SK-N-SH treated with all-trans-retinoic acid at 6 μM for 48 hours (cell line): ENCODE data around the gene PRICKLE3.
"Not testable (repeated sequence)": the region's sequence is repeated elsewhere in the genome, so short reads cannot be mapped to it uniquely, and the experiment has no call there.

Experiments
- ATAC-seq: fragments of 200-7000 bp; cut with Tn5 transposase; 3 replicates; pipeline ENCODE4 v1.9.1; 2020; ENCODE audit warnings: mild to moderate bottlenecking, moderate library complexity
- ARNTL ChIP-seq: fragments of 450-650 bp; formaldehyde crosslinking; IDR thresholded peaks from 2 replicates; pipeline ENCODE4 v1.5.0; 2020; ENCODE audit warnings: low read depth, mild to moderate bottlenecking, moderate library complexity, borderline replicate concordance
- BACH2 ChIP-seq: fragments of 250-450 bp; sonication (Bioruptor Pico); IDR thresholded peaks from 2 replicates; pipeline ENCODE4 v1.9.0; 2021; ENCODE audit warnings: mild to moderate bottlenecking, borderline replicate concordance
- CREB5 ChIP-seq: fragments of 250-450 bp; sonication (Bioruptor Pico); IDR thresholded peaks from 2 replicates; pipeline ENCODE4 v1.5.1; 2020; ENCODE audit warnings: low read depth, mild to moderate bottlenecking, moderate library complexity
- CSDC2 ChIP-seq: fragments of 250-450 bp; sonication (Bioruptor Pico); IDR thresholded peaks from 2 replicates; pipeline ENCODE4 v1.5.0; 2020; ENCODE audit warnings: mild to moderate bottlenecking, moderate library complexity
- CSRNP3 ChIP-seq: fragments of 250-450 bp; sonication (Bioruptor Pico); IDR thresholded peaks from 2 replicates; pipeline ENCODE4 v1.5.1; 2021; ENCODE audit warnings: mild to moderate bottlenecking, moderate library complexity
- ESRRG ChIP-seq: fragments of 250-450 bp; sonication (Bioruptor Pico); IDR thresholded peaks from 2 replicates; pipeline ENCODE4 v1.6.1; 2021; ENCODE audit warnings: mild to moderate bottlenecking
- GLIS3 ChIP-seq: fragments of 250-450 bp; sonication (Bioruptor Pico); IDR thresholded peaks from 2 replicates; pipeline ENCODE4 v1.5.0; 2020; ENCODE audit warnings: mild to moderate bottlenecking, moderate library complexity
- ISL1 ChIP-seq: fragments of 250-450 bp; sonication (Bioruptor Pico); IDR thresholded peaks from 2 replicates; pipeline ENCODE4 v2.1.2; 2022; ENCODE audit warnings: mild to moderate bottlenecking, moderate library complexity
- OSR1 ChIP-seq: fragments of 250-450 bp; sonication (Bioruptor Pico); IDR thresholded peaks from 2 replicates; pipeline ENCODE4 v1.8.0; 2022; ENCODE audit warnings: moderate library complexity, mild to moderate bottlenecking, inconsistent platforms
- PATZ1 ChIP-seq: fragments of 250-450 bp; sonication (Bioruptor Pico); IDR thresholded peaks from 2 replicates; pipeline ENCODE4 v1.8.0; 2020; ENCODE audit warnings: mild to moderate bottlenecking, moderate library complexity, borderline replicate concordance
- POU6F1 ChIP-seq: fragments of 250-450 bp; sonication (Bioruptor Pico); IDR thresholded peaks from 2 replicates; pipeline ENCODE4 v1.8.0; 2021; ENCODE audit warnings: low read depth, mild to moderate bottlenecking, moderate library complexity, borderline replicate concordance
- PPARA ChIP-seq: fragments of 250-450 bp; sonication (Bioruptor Pico); IDR thresholded peaks from 2 replicates; pipeline ENCODE4 v1.5.0; 2020; ENCODE audit warnings: mild to moderate bottlenecking, borderline replicate concordance
- TCF4 ChIP-seq: fragments of 250-450 bp; sonication (Bioruptor Pico); IDR thresholded peaks from 2 replicates; pipeline ENCODE4 v1.8.0; 2021; ENCODE audit warnings: mild to moderate bottlenecking, moderate library complexity, borderline replicate concordance
- TOX ChIP-seq: fragments of 250-450 bp; sonication (Bioruptor Pico); IDR thresholded peaks from 2 replicates; pipeline ENCODE4 v1.8.0; 2021; ENCODE audit warnings: mild to moderate bottlenecking, moderate library complexity, borderline replicate concordance
- ZC3H10 ChIP-seq: fragments of 250-450 bp; sonication (Bioruptor Pico); IDR thresholded peaks from 2 replicates; pipeline ENCODE4 v1.5.1; 2021; ENCODE audit warnings: mild to moderate bottlenecking, moderate library complexity
- ZFP3 ChIP-seq: fragments of 250-450 bp; sonication (Bioruptor Pico); IDR thresholded peaks from 2 replicates; pipeline ENCODE4 v1.5.0; 2020; ENCODE audit warnings: mild to moderate bottlenecking, moderate library complexity
- ZFP30 ChIP-seq: fragments of 450-650 bp; formaldehyde crosslinking; IDR thresholded peaks from 2 replicates; pipeline ENCODE4 v1.5.0; 2022; ENCODE audit warnings: mild to moderate bottlenecking, moderate library complexity
- ZNF565 ChIP-seq: fragments of 450-650 bp; formaldehyde crosslinking; conservative IDR thresholded peaks from 2 replicates; pipeline ENCODE4 v1.5.0; 2020; ENCODE audit warnings: low read depth, mild to moderate bottlenecking, moderate library complexity
- ZNF70 ChIP-seq: fragments of 450-650 bp; formaldehyde crosslinking; IDR thresholded peaks from 2 replicates; pipeline ENCODE4 v1.5.0; 2020; ENCODE audit warnings: mild to moderate bottlenecking, moderate library complexity
- ZNF8 ChIP-seq: fragments of 450-650 bp; formaldehyde crosslinking; IDR thresholded peaks from 2 replicates; pipeline ENCODE4 v1.5.0; 2020; ENCODE audit warnings: mild to moderate bottlenecking, moderate library complexity

PRICKLE3 gene

GRCh38 chrX:49176421-49177326 is 9.5 kb downstream of the PRICKLE3 start:
- TF ChIP-seq CSDC2 = no peak
- no peak for TF ChIP-seq BACH2 (CRISPR knock-in tag)
- TF ChIP-seq OSR1 (CRISPR knock-in tag) = no peak
- TF ChIP-seq ZFP30 (CRISPR knock-in tag) = no peak
- TF ChIP-seq CREB5 (CRISPR knock-in tag) = no peak
- TF ChIP-seq ISL1 = no peak
- no peak for ATAC-seq

DNA sequence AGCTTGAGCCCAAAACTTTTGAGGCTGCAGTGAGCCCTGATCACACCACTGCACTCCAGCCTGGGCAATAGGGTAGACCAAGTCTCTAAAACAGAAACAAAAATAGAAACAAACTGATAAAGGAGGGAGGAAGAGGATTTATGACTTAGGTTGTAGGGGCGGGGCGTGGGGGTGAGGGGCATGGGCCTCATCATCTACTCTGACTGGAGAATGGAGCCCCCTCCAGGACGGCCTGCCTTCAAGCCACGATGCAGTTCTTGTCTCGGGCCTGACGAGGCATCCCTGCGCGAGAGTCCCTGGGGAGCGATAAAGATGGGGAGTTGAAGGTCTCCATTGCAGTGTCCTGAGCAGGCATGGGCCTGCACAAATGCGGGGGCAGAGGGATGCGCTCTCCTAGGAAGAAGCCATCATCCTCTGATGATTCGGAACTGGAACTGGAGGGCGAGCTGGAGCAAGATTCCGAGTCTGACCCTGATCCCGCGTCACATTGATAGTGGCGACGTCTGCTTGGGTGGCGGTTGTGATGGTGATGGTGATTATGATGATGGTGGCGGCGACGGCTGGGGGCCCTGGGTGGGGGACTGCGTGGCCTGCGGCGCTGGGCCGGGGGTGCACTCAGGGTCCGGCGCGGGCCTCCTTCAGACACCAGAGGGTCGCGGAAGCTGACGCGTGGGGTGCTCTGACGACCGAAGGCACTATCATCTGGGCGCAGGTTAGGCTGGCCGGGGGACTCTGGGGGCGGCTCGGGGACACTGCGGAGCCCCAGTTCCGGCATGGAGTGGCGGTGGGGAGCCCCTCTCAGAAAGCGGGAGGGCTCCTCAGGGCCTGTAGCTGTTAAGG is 10.5 kb downstream of the PRICKLE3 start:
- TF ChIP-seq TCF4 (CRISPR knock-in tag) (no peak), ISL1 (no peak)
- no peak for ATAC-seq

- TF ChIP-seq GLIS3 (CRISPR knock-in tag) (no peak), ZNF70 (CRISPR knock-in tag) (no peak), CSDC2 (no peak), ARNTL (CRISPR knock-in tag) (no peak), CREB5 (CRISPR knock-in tag) (no peak), ZFP30 (CRISPR knock-in tag) (no peak), CSRNP3 (CRISPR knock-in tag) (no peak), ZNF565 (no peak), ZNF8 (no peak)
- no peak for ATAC-seq
Measured at GRCh38 chrX:49174723-49175122, 11.4 kb downstream of the PRICKLE3 start.

GRCh38 chrX:49173544-49173943 is 12.6 kb downstream of the PRICKLE3 start:
- ATAC-seq = not testable (repeated sequence)

GRCh38 chrX:49172280-49172780 is 13.8 kb downstream of the PRICKLE3 start:
- peak; percentile 63 for ATAC-seq
- no peak for TF ChIP-seq ISL1
- TF ChIP-seq ARNTL (CRISPR knock-in tag) = no peak
- TF ChIP-seq, all 23 proteins: peak for 0

DNA sequence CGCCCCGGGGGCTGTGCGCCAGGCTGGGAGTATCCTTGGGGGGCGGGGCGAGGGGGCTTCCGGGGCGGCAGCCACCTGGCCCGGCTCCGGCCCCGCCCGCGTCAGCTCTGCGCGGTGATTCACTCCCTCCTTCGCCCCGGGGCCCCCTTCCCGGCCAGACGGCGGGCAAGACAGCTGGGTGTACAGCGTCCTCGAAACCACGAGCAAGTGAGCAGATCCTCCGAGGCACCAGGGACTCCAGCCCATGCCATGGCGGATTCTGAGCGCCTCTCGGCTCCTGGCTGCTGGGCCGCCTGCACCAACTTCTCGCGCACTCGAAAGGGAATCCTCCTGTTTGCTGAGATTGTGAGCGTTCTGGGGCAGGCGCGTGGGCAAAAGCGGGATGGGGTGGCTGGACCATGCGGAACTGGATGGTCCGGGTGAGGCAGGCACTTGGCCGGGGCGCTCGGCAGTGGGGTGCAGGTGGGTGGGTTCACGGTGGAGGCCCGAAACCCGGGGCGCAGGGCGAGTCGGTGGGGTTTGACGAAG is 14.4 kb downstream of the PRICKLE3 start, which contains the start of gene PLP2:
TSS of gene PLP2 (plus strand) at position 147 of the 528 bp plus-strand sequence. CDS start at position 250, 103 bp downstream.
- peak; percentile 68 for ATAC-seq
- no peak for TF ChIP-seq GLIS3 (CRISPR knock-in tag)
- TF ChIP-seq PPARA (CRISPR knock-in tag) = no peak
- no peak for TF ChIP-seq CSRNP3 (CRISPR knock-in tag)
- TF ChIP-seq POU6F1 (CRISPR knock-in tag) = no peak
- no peak for TF ChIP-seq TOX (CRISPR knock-in tag)
- TF ChIP-seq ZC3H10 (CRISPR knock-in tag) = no peak
- no peak for TF ChIP-seq ESRRG
- TF ChIP-seq BACH2 (CRISPR knock-in tag) = no peak
- TF ChIP-seq TCF4 (CRISPR knock-in tag) = no peak
- no peak for TF ChIP-seq ZFP3
- no peak for TF ChIP-seq PATZ1
- TF ChIP-seq ZFP30 (CRISPR knock-in tag) = no peak
- TF ChIP-seq ARNTL (CRISPR knock-in tag) = no peak
- no peak for TF ChIP-seq OSR1 (CRISPR knock-in tag)
- TF ChIP-seq ISL1 = no peak
- no peak for TF ChIP-seq ZNF8
- TF ChIP-seq ZNF70 (CRISPR knock-in tag) = no peak
